Measurements from ENCODE around the gene ANKS6.

GRCh38 chr9:98780059-98780749, 16.2 kb downstream of the ANKS6 start:
- TF ChIP-seq POLR2A (IDR thresholded peaks at IDR 0.05; ENCODE audit: low read length) (no peak), GATA1 (IDR thresholded peaks at IDR 0.05; ENCODE audit: low read depth, low read length) (no peak)

Measured in erythroblast (primary cell).